ENCODE measurements around the gene ANKZF1. TPM values are rescaled to one million over a fixed set of nuclear protein-coding genes. Genes with fewer than 3 reads are reported as not detected.

The ANKZF1 gene
- total RNA-seq, 1 donor from 2014 or later: 43.8 TPM

GRCh38 chr2:219228041-219228910, 1.3 kb upstream of the ANKZF1 start:
- H3K36me3 Mint-ChIP-seq (ENCODE audit: low read depth, unreplicated experiment): peaks cover 24% of the 10 kb centered on the region
- Histone ChIP-seq H4K20me1 (ENCODE audit: insufficient read depth, low read length) (peaks cover 10% of the 10 kb centered on the region), H3K9ac (ENCODE audit: low read length) (peak overlapping the region; percentile 90), H2AFZ (ENCODE audit: low read depth, low read length) (peak overlapping the region; percentile 61), H3K4me3 (ENCODE audit: insufficient read depth, low read depth, low read length) (peak overlapping the region; percentile 93), H3K4me1 (ENCODE audit: insufficient read depth, low read length) (peaks cover 20% of the 10 kb centered on the region), H3K36me3 (ENCODE audit: insufficient read depth, low read length) (peaks cover 26% of the 10 kb centered on the region), H3K4me2 (ENCODE audit: low read length) (peak overlapping the region; percentile 99), H3K79me2 (ENCODE audit: insufficient read depth, low read length) (peaks cover 35% of the 10 kb centered on the region), H3K27me3 (ENCODE audit: insufficient read depth, low read length) (no peaks in the 10 kb centered on the region), H3K27ac (ENCODE audit: low read depth, low read length) (peak overlapping the region; percentile 86), H3K9me3 (ENCODE audit: insufficient read depth, low read depth, low read length) (no peaks in the 10 kb centered on the region)
- no peaks in the 10 kb centered on the region for H3K27me3 Mint-ChIP-seq (ENCODE audit: low read depth, unreplicated experiment)
- no peak overlapping the region for H3K27ac Mint-ChIP-seq (ENCODE audit: unreplicated experiment)
- DNase-seq (ENCODE audit: low read depth) (no peak), FAIRE-seq (no peak)
- no peaks in the 10 kb centered on the region for H3K9me3 Mint-ChIP-seq (ENCODE audit: unreplicated experiment)
- H3K4me3 Mint-ChIP-seq (ENCODE audit: unreplicated experiment): peak overlapping the region; percentile 88
- no peak for TF ChIP-seq EZH2 (IDR thresholded peaks at IDR 0.05; ENCODE audit: insufficient read depth, low read length)
- no peak for TF ChIP-seq CTCF (IDR thresholded peaks at IDR 0.05; ENCODE audit: insufficient read depth, low read depth, low read length)
- peaks cover 10% of the 10 kb centered on the region for H3K4me1 Mint-ChIP-seq (ENCODE audit: low read depth, unreplicated experiment)

GRCh38 chr2:219228911-219229304, 698 bp upstream of the ANKZF1 start:
- Histone ChIP-seq H4K20me1 (ENCODE audit: insufficient read depth, low read length) (peaks cover 10% of the 10 kb centered on the region), H3K4me1 (ENCODE audit: insufficient read depth, low read length) (peaks cover 20% of the 10 kb centered on the region), H3K4me2 (ENCODE audit: low read length) (peak overlapping the region; percentile 99), H2AFZ (ENCODE audit: low read depth, low read length) (peak overlapping the region; percentile 61), H3K4me3 (ENCODE audit: insufficient read depth, low read depth, low read length) (peak overlapping the region; percentile 93), H3K79me2 (ENCODE audit: insufficient read depth, low read length) (peaks cover 35% of the 10 kb centered on the region), H3K9ac (ENCODE audit: low read length) (peak overlapping the region; percentile 90), H3K27ac (ENCODE audit: low read depth, low read length) (peak overlapping the region; percentile 86), H3K27me3 (ENCODE audit: insufficient read depth, low read length) (no peaks in the 10 kb centered on the region), H3K9me3 (ENCODE audit: insufficient read depth, low read depth, low read length) (no peaks in the 10 kb centered on the region), H3K36me3 (ENCODE audit: insufficient read depth, low read length) (peaks cover 25% of the 10 kb centered on the region)
- H3K27ac Mint-ChIP-seq (ENCODE audit: unreplicated experiment): no peak overlapping the region
- peaks cover 23% of the 10 kb centered on the region for H3K36me3 Mint-ChIP-seq (ENCODE audit: low read depth, unreplicated experiment)
- H3K4me3 Mint-ChIP-seq (ENCODE audit: unreplicated experiment): peak overlapping the region; percentile 88
- H3K9me3 Mint-ChIP-seq (ENCODE audit: unreplicated experiment): no peaks in the 10 kb centered on the region
- no peaks in the 10 kb centered on the region for H3K27me3 Mint-ChIP-seq (ENCODE audit: low read depth, unreplicated experiment)
- no peak for DNase-seq (ENCODE audit: low read depth)
- no peak for TF ChIP-seq CTCF (IDR thresholded peaks at IDR 0.05; ENCODE audit: insufficient read depth, low read depth, low read length)
- H3K4me1 Mint-ChIP-seq (ENCODE audit: low read depth, unreplicated experiment): peaks cover 10% of the 10 kb centered on the region
- no peak for FAIRE-seq

GRCh38 chr2:219230059-219230540, 494 bp downstream of the ANKZF1 start:
- Mint-ChIP-seq H3K4me1 (ENCODE audit: low read depth, unreplicated experiment) (peaks cover 10% of the 10 kb centered on the region), H3K27me3 (ENCODE audit: low read depth, unreplicated experiment) (no peaks in the 10 kb centered on the region), H3K36me3 (ENCODE audit: low read depth, unreplicated experiment) (peaks cover 22% of the 10 kb centered on the region), H3K9me3 (ENCODE audit: unreplicated experiment) (no peaks in the 10 kb centered on the region), H3K4me3 (ENCODE audit: unreplicated experiment) (peak overlapping the region; percentile 100), H3K27ac (ENCODE audit: unreplicated experiment) (peak overlapping the region; percentile 98)
- Histone ChIP-seq H3K4me3 (ENCODE audit: insufficient read depth, low read depth, low read length) (peak overlapping the region; percentile 93), H3K9me3 (ENCODE audit: insufficient read depth, low read depth, low read length) (no peaks in the 10 kb centered on the region), H3K9ac (ENCODE audit: low read length) (peak overlapping the region; percentile 90), H3K27me3 (ENCODE audit: insufficient read depth, low read length) (no peaks in the 10 kb centered on the region), H3K27ac (ENCODE audit: low read depth, low read length) (peak overlapping the region; percentile 72), H3K79me2 (ENCODE audit: insufficient read depth, low read length) (peaks cover 35% of the 10 kb centered on the region), H4K20me1 (ENCODE audit: insufficient read depth, low read length) (peaks cover 10% of the 10 kb centered on the region), H3K4me1 (ENCODE audit: insufficient read depth, low read length) (peaks cover 20% of the 10 kb centered on the region), H2AFZ (ENCODE audit: low read depth, low read length) (peak overlapping the region; percentile 83), H3K36me3 (ENCODE audit: insufficient read depth, low read length) (peaks cover 21% of the 10 kb centered on the region), H3K4me2 (ENCODE audit: low read length) (peak overlapping the region; percentile 93)
- FAIRE-seq: no peak
- DNase-seq (ENCODE audit: low read depth): peak; percentile 24
- no peak for TF ChIP-seq EZH2 (IDR thresholded peaks at IDR 0.05; ENCODE audit: insufficient read depth, low read length)
- TF ChIP-seq CTCF (IDR thresholded peaks at IDR 0.05; ENCODE audit: insufficient read depth, low read depth, low read length): no peak

Measured in astrocyte (in vitro differentiated cells and primary cell).